B cell (primary cell): ENCODE measurements around the gene YWHAE.

Experiments used
- CTCF ChIP-seq: fragments of 200-600 bp; IDR thresholded peaks from one replicate; pipeline ENCODE4 v1.8.0; 2022; ENCODE audit warnings: antibody characterized with exemption, mild to moderate bottlenecking
- EZH2 ChIP-seq: IDR thresholded peaks from 2 replicates; pipeline ENCODE4 v1.6.1; 2012; ENCODE audit warnings: borderline replicate concordance, low read depth, mild to moderate bottlenecking, moderate library complexity, low read length; ENCODE audit not compliant: insufficient read depth, poor library complexity, severe bottlenecking

GRCh38 chr17:1384905-1385435 lies 15.1 kb downstream of the YWHAE start:
- no peak for TF ChIP-seq CTCF
- TF ChIP-seq EZH2: no peak
